ENCODE data around the gene ADIPOR2.

DNA sequence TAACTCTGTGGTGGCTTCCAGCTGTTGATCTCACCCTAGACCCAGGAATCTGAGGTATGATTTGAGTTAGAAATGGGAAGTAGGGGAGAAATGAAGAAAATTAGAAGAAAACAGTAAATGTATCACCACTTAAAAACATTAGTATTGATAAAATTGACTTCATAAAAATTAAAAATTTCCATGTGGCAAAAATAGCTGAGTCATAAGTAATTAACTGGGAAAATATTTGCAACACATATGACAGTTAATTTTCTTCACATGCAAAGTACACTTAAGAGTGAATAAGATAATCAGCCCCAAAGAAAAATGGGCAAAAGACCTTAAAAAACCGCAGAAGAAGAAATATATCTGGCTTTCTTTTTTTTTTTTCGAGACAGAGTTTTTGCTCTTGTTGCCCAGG is 25.5 kb upstream of the ADIPOR2 start:
- TF ChIP-seq CTCF (IDR thresholded peaks at IDR 0.05) (no peak), POLR2A (IDR thresholded peaks at IDR 0.05) (no peak)

All from testis (tissue), 2 donors.